HuH-7 (cell line): ENCODE results near the gene SLX9.

Experiments
- DNase-seq: peaks from one replicate; pipeline ENCODE4 v3.0.0; 2011; ENCODE audit warnings: low spot score

Gene SLX9

DNA sequence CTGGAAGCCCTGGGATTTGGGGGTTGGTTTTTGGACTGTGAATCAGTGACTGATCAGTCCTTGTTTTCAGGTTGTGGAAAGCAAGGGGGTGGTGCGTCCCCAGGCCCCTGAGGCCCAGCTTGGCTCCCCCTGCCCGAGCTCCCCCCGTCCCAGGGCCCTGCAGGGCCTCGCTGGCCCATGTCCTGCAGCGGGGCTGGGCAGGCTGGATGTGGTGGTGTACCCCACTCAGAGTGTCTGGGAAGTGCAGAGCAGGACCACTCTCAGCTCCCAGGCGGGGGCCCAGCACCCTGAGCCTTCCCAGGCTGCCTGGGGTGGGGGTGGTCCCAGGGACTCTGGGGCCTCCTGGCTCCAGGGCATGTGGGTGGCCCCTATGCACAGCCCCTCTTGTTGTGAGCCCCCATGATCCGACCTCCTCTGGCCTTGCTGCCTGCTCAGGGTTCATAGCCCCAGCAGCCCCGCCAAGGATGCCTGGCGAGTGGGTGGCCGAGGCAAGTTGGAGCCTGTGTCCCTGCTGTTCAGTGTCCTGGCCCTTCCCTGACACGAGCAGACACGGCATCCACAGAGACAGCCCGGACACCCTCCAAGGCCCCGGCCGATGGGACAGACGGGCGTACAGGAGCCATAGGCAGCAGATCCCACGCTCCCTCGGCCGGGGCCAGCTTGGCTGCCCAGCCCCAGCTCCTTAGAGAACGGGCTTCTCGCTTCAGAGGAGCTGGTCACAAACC lies 37.9 kb downstream of the SLX9 start:
- DNase-seq = no peak

DNA sequence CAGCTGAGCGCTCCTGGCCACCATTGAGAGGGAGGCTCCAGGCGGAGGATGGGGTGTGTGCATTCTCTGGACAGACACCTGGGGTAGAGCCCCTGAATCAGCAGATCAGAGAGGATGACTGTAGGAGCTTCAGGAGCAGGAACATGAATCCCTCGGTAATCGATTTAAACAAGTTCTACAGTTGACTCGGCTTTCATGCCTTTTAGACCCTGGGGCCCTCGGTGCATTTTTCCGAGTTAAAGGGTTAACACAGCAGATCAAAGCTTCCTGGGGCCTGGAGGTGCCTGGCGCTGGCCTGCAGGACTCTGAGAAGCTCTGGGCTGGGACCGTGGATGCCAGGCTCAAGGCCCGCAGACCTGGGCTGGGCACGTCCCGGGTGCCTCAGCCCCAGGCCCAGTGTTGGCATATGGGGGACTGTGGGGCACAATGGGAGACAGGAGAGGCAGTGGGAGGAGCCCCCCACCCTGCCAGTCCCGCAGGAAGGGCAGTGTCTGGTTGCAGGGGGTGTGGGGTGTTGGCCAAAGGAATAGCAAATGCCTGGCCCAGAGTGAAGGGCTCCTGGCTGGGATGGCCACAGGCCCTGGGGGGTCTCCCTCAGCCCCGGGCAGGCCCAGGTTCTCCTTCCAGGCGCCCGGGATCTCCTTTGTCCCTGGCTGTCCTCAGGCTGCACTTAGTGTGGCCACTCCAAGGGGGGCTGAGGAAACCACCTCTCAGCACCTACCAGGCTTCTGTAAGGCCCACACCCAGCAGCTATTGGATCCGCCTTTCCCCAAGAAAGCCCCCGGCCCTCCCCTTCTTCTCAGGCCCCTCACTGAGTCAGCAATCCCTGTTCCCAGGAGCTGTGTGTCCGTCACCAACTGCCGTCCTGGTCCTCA lies 40.1 kb downstream of the SLX9 start:
- no peak for DNase-seq

DNA sequence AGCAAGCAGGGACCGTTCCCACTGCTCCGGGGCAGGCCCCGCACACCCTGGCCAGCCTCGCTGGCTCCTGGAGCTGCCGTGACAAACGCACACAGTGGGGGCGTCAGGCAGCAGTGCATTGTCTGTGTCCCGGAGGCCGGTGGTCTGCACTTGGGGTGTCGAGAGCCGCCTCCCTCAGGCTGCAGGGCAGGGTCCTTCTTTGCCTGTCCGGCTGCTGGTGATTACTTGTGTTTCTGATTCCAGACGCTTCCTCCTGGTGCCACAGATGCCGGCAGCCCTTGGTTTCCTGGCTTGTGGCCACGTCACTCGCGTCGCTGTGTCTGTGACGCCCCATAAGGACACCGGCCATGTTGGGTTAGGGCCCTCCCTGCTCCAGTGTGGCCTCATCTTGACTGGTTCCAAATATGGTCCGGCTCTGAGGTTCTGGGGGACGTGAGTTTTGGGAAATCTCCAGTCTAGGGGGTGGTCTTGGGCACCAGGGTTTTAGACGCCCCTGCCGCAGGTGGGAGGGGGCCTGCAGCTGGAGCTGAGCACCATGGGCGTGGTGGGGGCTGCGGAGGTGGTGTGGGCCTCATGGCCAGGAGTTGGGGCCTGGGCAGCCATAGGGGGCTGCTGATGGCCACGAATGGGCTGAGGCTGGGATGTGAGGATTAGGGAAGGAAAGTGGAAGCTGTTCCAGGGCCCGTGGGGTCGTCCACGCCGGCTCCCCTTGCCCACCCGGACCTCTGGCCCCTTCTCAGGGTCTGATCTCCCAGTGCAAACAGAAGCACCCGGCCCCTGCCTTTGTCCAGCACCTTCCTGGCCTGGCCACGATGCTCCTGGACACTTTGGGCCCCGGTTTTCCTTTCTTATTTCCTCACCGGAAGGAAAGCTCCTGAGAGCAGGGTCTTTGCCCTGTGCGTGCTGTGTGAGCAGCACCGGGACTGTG lies 41.0 kb downstream of the SLX9 start:
- DNase-seq = no peak

GRCh38 chr21:44982558-44983250 lies 42.9 kb downstream of the SLX9 start:
- no peak for DNase-seq

GRCh38 chr21:44983421-44984206 lies 43.8 kb downstream of the SLX9 start:
- DNase-seq = no peak

DNA sequence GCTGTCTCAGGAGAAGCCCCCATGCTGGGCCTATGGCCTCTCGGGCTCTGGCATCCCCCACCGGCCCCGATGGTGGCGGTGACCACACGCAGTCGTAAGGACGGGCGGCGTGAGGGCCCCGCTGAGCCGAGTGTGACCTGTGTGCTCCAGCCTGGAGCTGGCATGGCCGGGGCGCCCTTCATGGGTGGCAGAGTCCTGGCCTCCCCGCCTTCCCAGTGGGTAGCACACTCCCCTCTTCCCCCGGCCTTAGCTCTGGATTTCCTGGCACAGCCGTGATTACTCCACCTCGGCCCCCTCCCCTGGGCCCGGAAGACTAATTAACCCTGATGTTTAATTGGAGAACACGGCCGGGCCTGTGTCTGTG lies 44.6 kb downstream of the SLX9 start:
- no peak for DNase-seq

GRCh38 chr21:44984792-44985440 lies 45.1 kb downstream of the SLX9 start:
- no peak for DNase-seq

DNA sequence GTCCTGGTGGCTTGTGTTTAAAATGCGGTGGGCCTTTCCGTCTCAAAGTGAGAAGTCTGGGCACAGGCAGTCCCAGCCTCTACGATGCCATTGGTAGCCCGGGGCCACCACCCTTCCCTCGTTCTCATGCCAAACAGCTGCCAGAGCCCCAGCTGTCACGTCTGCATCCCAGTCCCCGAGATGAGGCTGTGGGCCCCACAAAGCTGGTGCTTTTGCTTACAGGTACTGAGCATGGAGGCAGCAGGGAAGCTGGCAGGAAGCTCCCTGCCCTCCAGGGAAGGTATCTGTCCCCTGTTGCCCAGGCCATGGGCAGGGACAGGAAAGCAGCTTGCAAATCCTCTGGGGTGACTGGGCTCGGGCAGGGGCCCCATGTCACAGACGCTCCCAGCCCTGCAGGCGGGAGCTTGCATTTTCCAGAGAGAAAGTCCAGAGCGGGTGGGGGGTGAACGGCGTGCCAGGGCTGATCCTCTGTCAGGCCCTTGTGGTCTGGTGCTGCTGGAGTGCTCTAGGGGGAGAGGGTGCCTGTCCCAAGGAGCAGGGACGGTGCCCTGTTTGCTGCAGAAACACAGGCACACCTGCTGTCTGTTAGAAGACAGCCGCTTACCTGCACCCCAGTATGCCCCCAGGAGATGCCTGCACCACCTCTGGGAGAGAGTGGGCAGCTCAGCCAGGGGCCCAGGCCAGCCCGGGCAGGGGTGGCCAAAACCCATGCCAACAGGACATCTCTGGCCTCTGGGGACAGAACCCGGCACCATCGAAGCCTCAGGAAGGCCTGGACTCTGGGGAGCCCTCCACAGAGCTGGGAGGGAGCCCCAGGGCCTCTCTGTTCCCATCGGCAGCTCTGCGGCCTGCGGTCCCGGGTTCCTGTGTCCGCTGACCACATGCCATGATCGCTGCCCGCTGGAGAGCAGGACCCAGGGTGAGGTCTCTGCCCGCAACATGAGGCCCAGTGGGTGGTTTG lies 45.9 kb downstream of the SLX9 start:
- no peak for DNase-seq

DNA sequence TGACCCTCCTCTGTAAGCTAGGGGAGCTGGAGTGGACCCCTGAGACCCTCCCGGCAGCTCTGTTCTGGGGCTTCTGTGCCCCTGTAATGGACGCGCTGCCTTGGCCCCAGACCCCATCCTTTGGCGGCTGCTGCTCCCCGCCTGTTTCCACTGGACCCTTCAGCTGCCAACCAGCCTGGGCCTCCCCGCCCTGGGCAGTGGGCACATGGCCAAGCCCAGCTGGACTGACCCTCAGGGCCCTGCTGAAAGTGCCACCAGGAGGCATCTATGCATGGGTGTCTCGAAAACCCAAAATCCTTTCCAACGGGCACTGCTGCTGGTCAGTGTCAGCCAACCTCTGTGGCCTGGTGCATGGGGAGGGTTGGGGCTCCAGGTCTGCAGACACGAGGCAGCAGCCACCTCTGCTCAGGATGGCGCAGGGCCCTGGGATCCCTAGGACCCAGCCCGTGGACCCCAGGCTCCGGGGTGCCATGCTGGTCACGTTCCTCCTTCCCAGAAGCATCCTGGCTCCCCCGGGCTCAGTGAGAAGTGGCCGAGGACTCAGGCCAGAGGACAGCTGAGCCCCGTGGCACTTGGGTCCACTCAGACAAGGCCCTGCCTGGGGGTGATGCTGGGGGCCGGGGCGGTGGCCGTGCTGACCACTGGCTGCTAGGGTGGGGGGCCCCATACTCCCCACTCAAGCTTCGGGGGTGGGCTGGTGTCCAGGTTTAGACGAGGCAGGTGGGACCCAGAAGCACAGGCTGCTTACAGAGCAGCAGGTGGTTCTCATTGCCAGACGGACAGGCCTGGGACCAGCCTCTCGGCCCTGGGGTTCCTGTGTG lies 46.9 kb downstream of the SLX9 start:
- no peak for DNase-seq

DNA sequence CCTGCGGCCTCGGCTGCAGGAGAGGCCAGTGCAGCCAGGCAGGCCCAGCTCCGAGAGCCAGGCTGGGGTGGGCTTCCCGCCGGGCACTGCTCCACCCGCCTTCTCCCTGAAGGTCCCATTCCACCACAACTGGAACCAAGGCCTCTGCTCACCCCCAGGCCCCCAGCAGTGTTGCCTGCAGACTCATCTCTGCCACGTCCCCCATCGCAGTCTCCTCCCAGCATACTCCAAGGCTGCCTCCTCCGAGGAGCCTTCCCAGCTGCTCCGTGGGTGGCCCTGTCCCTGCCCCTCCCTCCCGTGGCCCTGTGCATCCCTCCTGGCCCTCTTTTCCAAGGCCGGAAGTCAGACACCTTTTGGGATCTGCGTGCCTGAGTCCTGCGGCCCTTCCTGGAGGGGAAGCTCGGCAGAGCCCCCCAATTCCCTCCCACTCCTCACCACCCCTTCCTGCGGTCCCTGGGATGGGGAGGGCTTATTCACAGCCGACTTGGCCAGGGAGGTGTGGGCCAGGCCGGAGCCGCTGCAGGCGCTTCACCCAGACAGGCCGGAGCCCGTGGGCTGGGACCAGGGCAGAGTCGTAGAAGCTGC lies 47.6 kb downstream of the SLX9 start:
- no peak for DNase-seq

GRCh38 chr21:44987886-44988606 lies 48.2 kb downstream of the SLX9 start:
- no peak for DNase-seq

DNA sequence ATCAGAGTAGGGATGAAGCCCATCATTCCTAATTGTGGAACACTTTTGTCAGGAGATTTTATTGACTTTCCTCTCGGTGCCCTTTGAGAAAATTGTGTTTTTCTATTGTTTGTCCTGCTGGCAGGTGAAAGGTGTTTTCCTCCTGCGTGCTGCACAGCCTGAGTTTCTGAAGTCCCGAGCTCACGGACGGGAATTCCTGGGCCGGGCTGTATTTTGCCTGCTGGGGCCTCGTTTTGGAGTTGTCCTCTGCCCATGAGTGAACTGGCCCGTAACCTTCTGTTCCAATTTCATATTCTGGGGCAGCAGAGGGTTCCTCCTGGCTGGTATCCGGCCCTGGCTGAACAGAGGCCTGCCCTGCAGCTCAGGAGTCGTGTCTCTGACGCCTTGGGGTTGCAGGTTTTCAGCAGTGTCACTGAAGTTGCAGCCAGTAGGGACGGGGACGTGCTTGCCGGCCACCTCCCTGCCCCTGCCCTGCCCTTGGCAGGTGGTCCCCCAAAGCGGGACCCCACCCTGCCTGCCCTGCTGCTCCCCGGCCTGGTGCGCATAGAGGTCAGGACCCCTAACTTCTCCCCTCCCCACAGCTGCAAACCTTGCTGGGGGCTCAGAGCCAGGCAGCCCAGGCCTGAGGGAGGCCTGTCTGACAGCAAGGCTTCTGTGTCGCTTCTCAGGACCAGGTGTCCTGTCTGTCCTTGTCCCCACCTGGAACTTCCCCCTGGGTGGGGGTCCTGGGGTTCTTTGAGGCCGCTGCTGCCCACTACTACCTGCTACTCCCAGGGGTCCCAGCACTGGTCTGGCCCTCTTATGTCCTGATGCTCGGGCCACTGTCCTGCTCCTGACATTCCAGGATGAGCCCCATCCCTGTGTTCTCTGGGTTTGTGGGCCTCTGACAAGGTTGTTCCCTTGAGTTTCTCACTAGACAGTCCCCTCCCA lies 49.0 kb downstream of the SLX9 start:
- DNase-seq = no peak

DNA sequence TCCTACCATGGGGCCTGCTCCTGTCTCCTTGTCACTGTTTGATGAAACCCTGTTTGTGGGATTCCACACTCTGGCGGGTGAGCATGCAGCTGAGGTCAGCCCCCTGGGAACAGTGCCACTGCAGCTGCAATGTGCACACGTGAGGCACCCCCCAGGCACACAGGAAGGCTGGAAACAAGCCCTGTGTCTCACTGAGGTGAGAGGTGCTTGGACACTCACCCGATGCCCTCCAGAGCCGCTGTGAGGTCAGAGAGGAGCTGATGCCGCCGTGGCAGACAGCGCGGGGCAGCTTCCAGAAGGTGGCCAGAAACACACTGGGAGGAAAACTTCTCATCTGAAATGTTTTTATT lies 49.7 kb downstream of the SLX9 start:
- no peak for DNase-seq

- no peak for DNase-seq
Observed at GRCh38 chr21:44989943-44990780, 50.3 kb downstream of the SLX9 start.

- DNase-seq = no peak
Observed at GRCh38 chr21:44990921-44991320, 51.1 kb downstream of the SLX9 start.
